ENCODE measurements around the gene NADSYN1.

NADSYN1 gene

DNA sequence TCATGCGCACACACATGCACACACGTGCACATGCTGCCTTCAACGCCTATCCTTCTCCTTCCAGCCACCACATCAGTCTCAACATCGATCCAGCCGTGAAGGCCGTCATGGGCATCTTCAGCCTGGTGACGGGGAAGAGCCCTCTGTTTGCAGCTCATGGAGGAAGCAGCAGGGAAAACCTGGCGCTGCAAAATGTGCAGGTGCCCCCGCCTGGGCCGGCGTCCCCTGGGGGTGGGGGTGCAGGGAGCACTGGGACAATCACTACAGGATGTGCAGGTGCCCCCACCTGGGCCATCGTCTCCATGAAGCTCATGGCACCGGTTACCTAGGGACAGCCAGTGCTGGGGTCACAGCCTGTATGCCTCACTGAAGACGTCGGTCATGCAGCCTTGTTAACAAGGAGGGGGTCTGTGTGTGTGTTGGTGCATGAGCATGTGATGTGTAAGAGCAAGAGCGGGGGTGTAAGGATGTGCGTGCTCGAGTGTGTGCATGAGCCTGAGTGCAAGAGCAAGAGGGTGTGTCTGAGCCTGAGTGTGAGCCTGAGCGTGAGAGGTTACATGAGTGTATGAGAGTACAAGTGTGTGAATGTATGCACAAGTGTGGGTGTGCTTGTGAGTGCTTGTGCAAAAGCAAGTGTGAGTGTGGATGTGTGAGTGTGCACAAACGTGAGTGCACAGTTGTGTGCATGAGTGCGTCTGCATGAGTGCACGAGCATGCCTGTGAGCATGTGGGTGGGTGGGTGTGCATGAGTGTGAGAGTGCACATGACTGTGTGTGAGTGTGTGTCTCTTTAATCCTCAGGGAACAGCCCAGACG, 31.5 kb downstream of the NADSYN1 start:
- TF ChIP-seq, protein P1, sequence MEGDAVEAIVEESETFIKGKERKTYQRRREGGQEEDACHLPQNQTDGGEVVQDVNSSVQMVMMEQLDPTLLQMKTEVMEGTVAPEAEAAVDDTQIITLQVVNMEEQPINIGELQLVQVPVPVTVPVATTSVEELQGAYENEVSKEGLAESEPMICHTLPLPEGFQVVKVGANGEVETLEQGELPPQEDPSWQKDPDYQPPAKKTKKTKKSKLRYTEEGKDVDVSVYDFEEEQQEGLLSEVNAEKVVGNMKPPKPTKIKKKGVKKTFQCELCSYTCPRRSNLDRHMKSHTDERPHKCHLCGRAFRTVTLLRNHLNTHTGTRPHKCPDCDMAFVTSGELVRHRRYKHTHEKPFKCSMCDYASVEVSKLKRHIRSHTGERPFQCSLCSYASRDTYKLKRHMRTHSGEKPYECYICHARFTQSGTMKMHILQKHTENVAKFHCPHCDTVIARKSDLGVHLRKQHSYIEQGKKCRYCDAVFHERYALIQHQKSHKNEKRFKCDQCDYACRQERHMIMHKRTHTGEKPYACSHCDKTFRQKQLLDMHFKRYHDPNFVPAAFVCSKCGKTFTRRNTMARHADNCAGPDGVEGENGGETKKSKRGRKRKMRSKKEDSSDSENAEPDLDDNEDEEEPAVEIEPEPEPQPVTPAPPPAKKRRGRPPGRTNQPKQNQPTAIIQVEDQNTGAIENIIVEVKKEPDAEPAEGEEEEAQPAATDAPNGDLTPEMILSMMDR (IDR thresholded peaks at IDR 0.05) = no peak
- Histone ChIP-seq H3K27ac (no peak overlapping the region), H3K4me3 (no peak overlapping the region)
- DNase-seq (ENCODE audit: low spot score) = no peak

- TF ChIP-seq, protein P1 (IDR thresholded peaks at IDR 0.05) = no peak
- Histone ChIP-seq H3K27ac (no peak overlapping the region), H3K4me3 (no peak overlapping the region)
- no peak for DNase-seq (ENCODE audit: low spot score)
These were observed 32.0 kb downstream of the NADSYN1 start for GRCh38 chr11:71485063-71485399.

DNA sequence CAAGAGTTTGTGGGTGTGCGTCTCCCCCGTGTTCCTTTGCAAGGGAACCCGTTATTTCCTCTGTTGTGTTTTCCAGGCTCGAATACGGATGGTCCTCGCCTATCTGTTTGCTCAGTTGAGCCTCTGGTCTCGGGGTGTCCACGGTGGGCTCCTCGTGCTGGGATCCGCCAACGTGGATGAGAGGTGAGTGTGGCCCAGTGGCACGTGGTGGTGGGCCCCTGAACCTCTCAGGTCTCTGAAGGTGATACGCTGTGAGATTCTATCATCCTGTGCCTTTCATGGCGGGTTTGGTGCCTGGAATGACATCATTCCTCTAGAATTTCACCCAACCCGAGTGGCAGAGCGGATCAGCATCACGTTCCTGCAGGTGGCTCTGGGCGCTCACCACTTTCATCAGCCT, 32.5 kb downstream of the NADSYN1 start:
- no peak for DNase-seq (ENCODE audit: low spot score)
- TF ChIP-seq, protein P1 (IDR thresholded peaks at IDR 0.05) = no peak
- Histone ChIP-seq H3K27ac (no peak overlapping the region), H3K4me3 (no peak overlapping the region)

DNA sequence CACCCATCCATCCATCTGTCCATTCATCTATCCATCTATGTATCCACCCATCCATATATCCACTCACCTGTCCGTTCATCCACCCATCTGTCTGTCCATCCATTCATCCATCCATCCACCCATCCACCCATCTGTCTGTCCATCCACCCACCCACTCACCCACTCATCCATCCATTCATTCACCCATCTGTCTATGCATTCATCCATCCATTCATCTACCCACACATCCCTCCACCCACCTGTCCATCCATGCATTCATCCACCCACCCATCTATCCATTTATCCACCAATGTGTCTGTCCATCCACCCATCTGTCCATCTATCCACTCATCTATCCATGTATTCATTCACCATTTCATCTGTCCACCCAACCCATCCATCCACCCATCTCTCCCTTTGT, 33.3 kb downstream of the NADSYN1 start:
- DNase-seq (ENCODE audit: low spot score) = no peak
- no peak overlapping the region for H3K4me3 ChIP-seq
- no peak overlapping the region for H3K27ac ChIP-seq
- TF ChIP-seq, protein P1 (IDR thresholded peaks at IDR 0.05) = no peak

DNA sequence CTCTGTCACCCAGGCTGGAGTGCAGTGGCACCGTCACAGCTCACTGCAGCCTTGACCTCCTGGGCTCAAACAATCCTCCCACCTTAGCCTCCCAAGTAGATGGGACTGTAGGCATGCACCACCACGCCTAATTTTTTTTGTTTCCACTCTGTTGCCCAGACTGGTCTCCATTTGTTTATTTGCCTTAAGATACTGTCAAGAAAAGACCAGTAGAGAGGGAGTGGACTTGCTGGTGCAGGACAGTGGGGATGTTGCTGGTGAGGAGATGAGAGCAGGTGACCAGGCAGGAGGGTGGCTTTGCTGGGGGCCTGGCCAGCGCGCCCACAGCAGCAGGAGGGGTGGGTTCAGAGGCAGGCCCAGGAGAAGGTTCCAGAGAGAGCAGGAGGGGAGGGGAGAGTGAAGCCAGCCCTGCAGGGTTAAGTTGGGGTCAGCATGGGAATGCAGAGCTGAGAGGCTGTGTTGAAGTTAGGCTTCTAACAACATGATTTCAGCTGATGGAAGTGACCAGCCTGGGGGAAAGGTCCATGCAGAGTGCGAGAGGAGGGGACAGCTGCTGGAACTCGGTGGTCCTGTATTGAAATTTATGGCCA, 35.8 kb downstream of the NADSYN1 start:
- H3K27ac ChIP-seq = no peak overlapping the region

DNA sequence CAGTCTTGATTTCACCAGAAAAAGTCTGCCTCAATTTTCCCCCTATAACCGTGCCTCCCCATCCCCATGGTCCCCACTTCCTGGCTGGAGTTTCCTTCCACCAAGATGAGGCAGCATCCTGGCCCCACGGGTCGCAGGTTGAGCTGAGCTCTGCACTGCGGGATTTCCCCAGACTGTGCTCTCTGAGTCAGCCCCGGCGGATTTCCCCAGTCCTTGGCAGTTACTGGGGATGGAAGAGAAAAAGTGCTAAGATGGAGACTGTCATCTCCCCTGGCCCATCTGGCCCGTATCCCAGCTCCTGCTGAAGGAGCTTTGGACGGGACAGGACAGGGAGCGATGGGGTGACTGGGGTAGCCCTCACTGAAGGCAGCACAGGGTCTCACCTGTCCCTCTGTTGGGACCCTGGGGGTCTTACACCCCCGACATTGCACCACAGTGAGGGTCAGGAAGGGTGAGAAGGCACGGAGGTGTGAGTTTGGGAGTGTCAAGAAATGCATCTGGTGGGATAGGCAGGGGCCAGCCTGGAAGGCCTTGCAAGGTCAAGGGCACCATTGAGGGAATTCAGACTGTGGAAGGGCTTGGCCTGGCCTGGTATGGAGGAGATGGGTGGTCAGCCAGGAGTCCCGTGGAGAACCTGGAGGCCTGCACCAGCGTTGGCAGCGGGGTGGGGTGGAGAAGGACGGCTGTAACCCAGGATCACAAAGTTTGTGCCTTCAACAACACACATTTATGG, 36.5 kb downstream of the NADSYN1 start:
- DNase-seq (ENCODE audit: low spot score) = no peak
- TF ChIP-seq, protein P1 (IDR thresholded peaks at IDR 0.05) = no peak
- Histone ChIP-seq H3K27ac (no peak overlapping the region), H3K4me3 (no peak overlapping the region)

More for the DNA sequence above, 35.8 kb downstream of the NADSYN1 start:
- no peak overlapping the region for H3K4me3 ChIP-seq
- DNase-seq (ENCODE audit: low spot score) = no peak
- TF ChIP-seq, protein P1 (IDR thresholded peaks at IDR 0.05) = no peak

Data from coronary artery (tissue), 2 donors.